HG03108 (cell line): Measurements from ENCODE around the gene SGCA.
A peak's percentile ranks its signal among the peaks of the same experiment; 100 is the strongest.

ENCODE experiments used
- ATAC-seq: cut with Tn5 transposase; IDR thresholded peaks from one replicate; pipeline ENCODE4 v1.9.1; 2021; ENCODE audit warnings: moderate library complexity; ENCODE audit not compliant: unreplicated experiment

Gene SGCA

GRCh38 chr17:50192144-50192617 is 26.4 kb downstream of the SGCA start:
- no peak for ATAC-seq

GRCh38 chr17:50192618-50193291 is 26.9 kb downstream of the SGCA start:
- ATAC-seq, result no peak

- no peak for ATAC-seq
Measured at GRCh38 chr17:50194140-50194933, 28.5 kb downstream of the SGCA start.

GRCh38 chr17:50194934-50195865 is 29.4 kb downstream of the SGCA start:
- ATAC-seq, result no peak

- ATAC-seq, result no peak
Measured at GRCh38 chr17:50196036-50196435, 30.2 kb downstream of the SGCA start.

- no peak for ATAC-seq
Measured at GRCh38 chr17:50196826-50197225, 31.0 kb downstream of the SGCA start.

- ATAC-seq, result no peak
Measured at GRCh38 chr17:50198026-50198669, 32.3 kb downstream of the SGCA start.

GRCh38 chr17:50199211-50199802 is 33.5 kb downstream of the SGCA start:
- no peak for ATAC-seq

- ATAC-seq, result no peak
Measured at GRCh38 chr17:50199803-50200456, 34.1 kb downstream of the SGCA start.

- peak; percentile 64 for ATAC-seq
Measured at GRCh38 chr17:50200457-50201275, 34.9 kb downstream of the SGCA start.

GRCh38 chr17:50201276-50201854 is 35.6 kb downstream of the SGCA start, which contains the start of gene COL1A1:
Gene COL1A1 (minus strand): TSS chr17:50201631. CDS start chr17:50201513, 118 bp downstream.
- ATAC-seq, result no peak

GRCh38 chr17:50203086-50203485 is 37.3 kb downstream of the SGCA start:
- ATAC-seq, result no peak

- no peak for ATAC-seq
Measured at GRCh38 chr17:50203604-50204345, 38.0 kb downstream of the SGCA start.

GRCh38 chr17:50204431-50204830 is 38.6 kb downstream of the SGCA start:
- ATAC-seq, result no peak

GRCh38 chr17:50205111-50205962 is 39.5 kb downstream of the SGCA start:
- ATAC-seq, result no peak

GRCh38 chr17:50205963-50206505 is 40.2 kb downstream of the SGCA start:
- no peak for ATAC-seq
